ENCODE results near the gene ERC2.

ERC2 gene

GRCh38 chr3:55467099-55467498 is 1001.2 kb downstream of the ERC2 start:
- TF ChIP-seq, protein P1, sequence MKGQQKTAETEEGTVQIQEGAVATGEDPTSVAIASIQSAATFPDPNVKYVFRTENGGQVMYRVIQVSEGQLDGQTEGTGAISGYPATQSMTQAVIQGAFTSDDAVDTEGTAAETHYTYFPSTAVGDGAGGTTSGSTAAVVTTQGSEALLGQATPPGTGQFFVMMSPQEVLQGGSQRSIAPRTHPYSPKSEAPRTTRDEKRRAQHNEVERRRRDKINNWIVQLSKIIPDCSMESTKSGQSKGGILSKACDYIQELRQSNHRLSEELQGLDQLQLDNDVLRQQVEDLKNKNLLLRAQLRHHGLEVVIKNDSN (IDR thresholded peaks at IDR 0.05) = no peak
- TF ChIP-seq CEBPB (IDR thresholded peaks at IDR 0.05) (no peak), RAD21 (IDR thresholded peaks at IDR 0.05; ENCODE audit: low read depth) (no peak), FOXM1 (IDR thresholded peaks at IDR 0.05; ENCODE audit: borderline replicate concordance, low read depth) (no peak), TCF12 (IDR thresholded peaks at IDR 0.05; ENCODE audit: low read depth) (no peak), EP300 (IDR thresholded peaks at IDR 0.05; ENCODE audit: borderline replicate concordance) (no peak), YY1 (IDR thresholded peaks at IDR 0.05; ENCODE audit: low read depth) (no peak), EGR1 (IDR thresholded peaks at IDR 0.05) (no peak), CREB1 (IDR thresholded peaks at IDR 0.05; ENCODE audit: low read depth) (no peak), TAF1 (IDR thresholded peaks at IDR 0.05; ENCODE audit: low read depth) (no peak), REST (IDR thresholded peaks at IDR 0.05; ENCODE audit: low read depth) (no peak), NFIC (IDR thresholded peaks at IDR 0.05) (no peak), MAX (IDR thresholded peaks at IDR 0.05) (no peak), ZBTB7A (IDR thresholded peaks at IDR 0.05; ENCODE audit: low read depth) (no peak), TEAD4 (IDR thresholded peaks at IDR 0.05) (no peak)

DNA sequence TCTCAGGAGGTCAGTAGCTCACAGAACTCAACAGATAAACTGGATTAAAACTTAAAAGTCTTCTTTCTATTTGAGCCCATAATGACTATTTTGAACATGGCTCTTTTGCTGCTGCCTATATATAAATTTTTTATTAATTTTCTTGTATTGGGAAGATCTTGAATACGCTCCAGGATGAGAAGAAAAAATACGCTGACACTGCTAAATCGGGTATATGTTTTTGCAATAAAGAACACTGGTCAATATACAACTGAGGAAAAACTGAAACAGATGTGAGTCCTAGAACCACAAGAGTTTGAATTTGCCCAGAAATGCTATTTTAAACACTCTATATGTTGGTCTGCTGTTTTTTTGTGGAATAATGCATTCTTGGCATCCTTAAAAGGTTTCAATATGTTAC is 1001.7 kb downstream of the ERC2 start:
- no peak for TF ChIP-seq FOXM1 (IDR thresholded peaks at IDR 0.05; ENCODE audit: borderline replicate concordance, low read depth)

- TF ChIP-seq FOXM1 (IDR thresholded peaks at IDR 0.05; ENCODE audit: borderline replicate concordance, low read depth) = no peak
- TF ChIP-seq REST (IDR thresholded peaks at IDR 0.05; ENCODE audit: low read depth) = no peak
- TF ChIP-seq, protein P1 (IDR thresholded peaks at IDR 0.05) = no peak
- TF ChIP-seq MAX (IDR thresholded peaks at IDR 0.05) = no peak
- TF ChIP-seq ZBTB7A (IDR thresholded peaks at IDR 0.05; ENCODE audit: low read depth) = no peak
- TF ChIP-seq TCF12 (IDR thresholded peaks at IDR 0.05; ENCODE audit: low read depth) = no peak
- no peak for TF ChIP-seq TEAD4 (IDR thresholded peaks at IDR 0.05)
- no peak for TF ChIP-seq NFIC (IDR thresholded peaks at IDR 0.05)
- no peak for TF ChIP-seq TAF1 (IDR thresholded peaks at IDR 0.05; ENCODE audit: low read depth)
- TF ChIP-seq YY1 (IDR thresholded peaks at IDR 0.05; ENCODE audit: low read depth) = no peak
- TF ChIP-seq CEBPB (IDR thresholded peaks at IDR 0.05) = no peak
- no peak for TF ChIP-seq RAD21 (IDR thresholded peaks at IDR 0.05; ENCODE audit: low read depth)
- TF ChIP-seq EGR1 (IDR thresholded peaks at IDR 0.05) = no peak
- TF ChIP-seq EP300 (IDR thresholded peaks at IDR 0.05; ENCODE audit: borderline replicate concordance) = no peak
- no peak for TF ChIP-seq CREB1 (IDR thresholded peaks at IDR 0.05; ENCODE audit: low read depth)
These were observed 1006.4 kb downstream of the ERC2 start for GRCh38 chr3:55461896-55462295.

DNA sequence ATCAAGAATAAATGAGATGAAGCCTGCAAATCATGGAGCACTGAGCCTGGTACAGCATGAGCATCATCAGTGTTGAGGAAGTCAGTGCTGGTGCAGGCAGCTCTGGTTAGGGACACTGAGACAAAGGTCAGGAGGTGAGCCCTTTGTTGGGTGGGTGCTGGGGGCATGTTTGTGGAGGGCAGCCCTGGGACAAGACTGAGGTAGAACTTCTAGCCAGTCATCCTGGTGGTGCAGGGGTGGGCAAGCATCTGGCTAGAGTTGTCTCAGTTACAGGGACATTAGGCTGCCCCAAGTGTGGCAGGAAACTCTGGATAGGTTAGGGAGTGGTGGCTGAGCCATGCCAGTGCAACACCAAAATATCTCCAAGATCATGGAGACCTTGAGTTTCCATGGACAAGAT is 1008.4 kb downstream of the ERC2 start:
- TF ChIP-seq RAD21 (IDR thresholded peaks at IDR 0.05; ENCODE audit: low read depth) (no peak), YY1 (IDR thresholded peaks at IDR 0.05; ENCODE audit: low read depth) (no peak), TCF12 (IDR thresholded peaks at IDR 0.05; ENCODE audit: low read depth) (no peak), REST (IDR thresholded peaks at IDR 0.05; ENCODE audit: low read depth) (no peak), NFIC (IDR thresholded peaks at IDR 0.05) (no peak), TAF1 (IDR thresholded peaks at IDR 0.05; ENCODE audit: low read depth) (no peak), TEAD4 (IDR thresholded peaks at IDR 0.05) (no peak), ZBTB7A (IDR thresholded peaks at IDR 0.05; ENCODE audit: low read depth) (no peak), FOXM1 (IDR thresholded peaks at IDR 0.05; ENCODE audit: borderline replicate concordance, low read depth) (no peak), CREB1 (IDR thresholded peaks at IDR 0.05; ENCODE audit: low read depth) (no peak), EGR1 (IDR thresholded peaks at IDR 0.05) (no peak), MAX (IDR thresholded peaks at IDR 0.05) (no peak), EP300 (IDR thresholded peaks at IDR 0.05; ENCODE audit: borderline replicate concordance) (no peak), CEBPB (IDR thresholded peaks at IDR 0.05) (no peak)
- TF ChIP-seq, protein P1 (IDR thresholded peaks at IDR 0.05) = no peak

Measured in Ishikawa (cell line).